Heart left ventricle (tissue), 16 donors: ENCODE data around the gene SAMD11. TPM values are rescaled to one million over a fixed set of nuclear protein-coding genes. Genes with fewer than 3 reads are reported as not detected.

ENCODE experiments used
- ATAC-seq, 4 donors: fragments of 200-7000 bp; cut with Tn5 transposase; one replicate each; pipeline ENCODE4 v1.9.1; 2020 to 2022; ENCODE audit warnings: moderate library complexity in 4 of 4, mild to moderate bottlenecking in 3 of 4, moderate number of reproducible peaks in 1 of 4
- DNase-seq, 5 donors: peaks; one replicate each; pipeline ENCODE4 v3.0.0-alpha.2; 2020
- H3K27ac ChIP-seq, 12 donors: fragments of 200-600 bp; sonication (generic) in 4 of 12; one replicate each; pipeline versions ENCODE4 v1.5.0 to v1.8.0; 2016 to 2022; ENCODE audit warnings: mild to moderate bottlenecking in 2 of 12
- H3K27me3 ChIP-seq, 9 donors: fragments of 200-600 bp; sonication (generic) in 2 of 9; one replicate each; pipeline versions ENCODE4 v1.5.1 to v1.8.0; 2016 to 2022; ENCODE audit warnings: mild to moderate bottlenecking in 3 of 9
- H3K36me3 ChIP-seq, 9 donors: fragments of 200-600 bp; sonication (generic) in 2 of 9; one replicate each; pipeline versions ENCODE4 v1.5.0 to v1.8.0; 2018 to 2022; ENCODE audit warnings: mild to moderate bottlenecking in 2 of 9
- H3K4me1 ChIP-seq, 12 donors: fragments of 200-600 bp; sonication (generic) in 4 of 12; one replicate each; pipeline versions ENCODE4 v1.5.0 to v1.8.0; 2016 to 2022; ENCODE audit warnings: mild to moderate bottlenecking in 3 of 12
- H3K4me3 ChIP-seq, 12 donors: fragments of 200-600 bp; sonication (generic) in 4 of 12; one replicate each; pipeline versions ENCODE4 v1.5.0 to v1.8.0; 2017 to 2022; ENCODE audit warnings: mild to moderate bottlenecking in 9 of 12, moderate library complexity in 4 of 12
- H3K9me3 ChIP-seq, 12 donors: fragments of 200-600 bp; sonication (generic) in 4 of 12; one replicate each; pipeline versions ENCODE4 v1.5.0 to v1.8.0; 2016 to 2022; ENCODE audit warnings: mild to moderate bottlenecking in 1 of 12
- POLR2A ChIP-seq, 2 donors: fragments of 450-650 bp; IDR thresholded peaks; one replicate each; pipeline ENCODE4 v1.6.1; 2017; ENCODE audit warnings: antibody characterized with exemption in 2 of 2, mild to moderate bottlenecking in 2 of 2, moderate library complexity in 2 of 2
- WGBS, 4 donors: extraction: QIAGEN DNeasy Blood & Tissue Kit in 2 of 4; methylation state at CpG; one replicate each; pipeline versions ENCODE4 v1.1.5 to v1.1.7; 2013 to 2018; 5-methylcytosine and 5-hydroxymethylcytosine counted together
- intact Hi-C, 10 donors: fragments of 100-400 bp; cut with DNase I; formaldehyde crosslinking; loops; one replicate each; pipeline versions ENCODE4 v1.11.1 to v1.14.2; 2022
- polyA plus RNA-seq, 2 donors: library from polyadenylated mRNA; stranded (reverse); fragments of 200-250 nt; gene quantifications; one replicate each; pipeline ENCODE4 v1.2.3, GENCODE V29; 2013
- total RNA-seq, 9 donors: library from RNA; depleted of rRNA in 2 of 9; stranded (reverse); fragments of >200 nt in 2 of 9; fragmentation: NEBNext Ultra II Directional in 3 of 9; extraction: Animal tissue kit (Norgen Biotek cat#: 25700) in 3 of 9; gene quantifications; one replicate each; pipeline versions ENCODE4 v1.1.0 to v1.2.4, GENCODE V29; 2016 to 2023
- TF ChIP-seq, protein P1 (sequence below), 12 donors: fragments of 200-600 bp; sonication (generic) in 4 of 12; IDR thresholded peaks; one replicate each; pipeline versions ENCODE4 v1.5.0 to v1.8.0; 2018 to 2022; ENCODE audit warnings: antibody characterized with exemption in 12 of 12, mild to moderate bottlenecking in 5 of 12
- donor health status: ischemic (EF 13 %, LVEDD 7.1; RV severe dilation, severe dysfunction).
- donor health status: healthy with polysubstance abuse.
- donor health status: DM: no; HTN: yes; CAD: no.
- donor health status: DM: no; HTN: no; CAD: no.
- donor health status: ischemic (EF 25% LVEDD 6.9; RV normal size, moderate dysfunction).
- donor health status: ischemic (EF 25% LVEDD 5.7; RV mildly dilated, moderate dysfunction).
- donor health status: healthy.
- donor health status: DM: yes; HTN: yes; CAD: no.
- donor health status: ischemic (EF 35%, LVEDD 5.7; RV mildly dilated, moderate dysfunction).
- donor health status: nonischemic (EF 11% LVEDD 7.7; RV severe dilation, severe dysfunction).
- donor health status: DM: yes; HTN: yes; CAD: no.
- donor health status: PGD.
- donor health status: ischemic (EF 29% LVEDD 5.4; RV normal size, mild dysfunction).
- donor health status: nonischemic (EF 23%, LVEDD 6.1; RV moderate dilation, normal function).

Gene SAMD11
- total and polyA plus RNA-seq, 11 donors: 0.38 to 3.2 (median 0.96) TPM

DNA sequence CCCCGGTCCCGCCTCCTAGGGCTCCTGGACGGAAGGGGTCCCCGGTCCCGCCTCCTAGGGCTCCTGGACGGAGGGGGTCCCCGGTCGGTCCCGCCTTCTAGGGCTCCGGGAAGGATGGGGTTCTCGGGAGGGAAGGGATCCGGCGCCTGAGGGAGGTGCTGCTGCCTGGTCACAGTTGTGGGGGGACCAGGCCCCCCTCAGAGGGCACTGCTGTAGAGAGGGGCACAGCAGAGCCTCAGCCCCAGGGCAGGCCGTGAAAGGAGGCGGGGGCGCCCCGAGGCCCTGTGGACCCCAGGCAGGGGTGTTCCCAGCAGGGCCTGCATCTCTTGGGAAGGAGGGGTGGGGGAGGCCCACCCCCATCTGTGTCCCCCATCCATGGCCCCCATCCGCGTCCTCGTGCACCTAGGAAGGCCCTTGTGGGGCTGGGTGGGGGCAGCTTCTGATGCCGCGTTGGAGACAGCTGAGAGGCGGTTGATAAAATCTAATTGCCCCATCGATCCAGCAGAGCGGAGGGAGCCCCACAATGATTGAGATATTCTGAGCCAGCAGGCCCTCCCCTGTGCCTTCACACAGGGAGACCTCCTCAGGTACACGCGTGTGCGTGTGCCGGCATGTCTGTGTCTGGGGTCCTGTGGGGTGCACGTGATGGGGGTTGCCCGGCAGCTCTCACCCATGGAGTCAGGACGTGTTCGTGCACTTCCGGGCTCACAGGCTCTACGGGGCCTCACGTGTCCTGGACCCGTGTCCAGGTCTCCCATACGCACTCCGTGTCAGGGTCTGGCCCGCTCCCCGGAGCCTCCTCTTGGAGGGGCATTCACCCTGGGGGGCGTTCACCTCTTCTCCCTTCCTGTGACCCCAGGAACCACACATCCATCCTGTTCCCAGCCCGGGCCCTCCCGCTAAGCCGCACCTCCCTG, 12.9 kb downstream of the SAMD11 start:
- WGBS, 4 donors: 68 to 78% (median 71%) methylated on average over 30 to 45 of the region's 45 CpGs
- intact Hi-C loops: loop anchor here in 2 of 10 donors (1.0 to 2.0 kb wide), 2 partner anchors 31 to 32 kb away; no protein-coding TSS in a partner anchor
- no peak for ATAC-seq
- H3K27ac ChIP-seq: no peak overlapping the region
- H3K27me3 ChIP-seq: peaks cover 5 to 86% (median 51%) of the 10 kb centered on the region in 9 donors
- H3K4me1 ChIP-seq: peaks cover 2 to 40% (median 26%) of the 10 kb centered on the region in 12 donors
- H3K36me3 ChIP-seq: no peaks in the 10 kb centered on the region
- H3K4me3 ChIP-seq: no peak overlapping the region
- no peak for TF ChIP-seq POLR2A (IDR thresholded peaks at IDR 0.05)
- TF ChIP-seq, protein P1, sequence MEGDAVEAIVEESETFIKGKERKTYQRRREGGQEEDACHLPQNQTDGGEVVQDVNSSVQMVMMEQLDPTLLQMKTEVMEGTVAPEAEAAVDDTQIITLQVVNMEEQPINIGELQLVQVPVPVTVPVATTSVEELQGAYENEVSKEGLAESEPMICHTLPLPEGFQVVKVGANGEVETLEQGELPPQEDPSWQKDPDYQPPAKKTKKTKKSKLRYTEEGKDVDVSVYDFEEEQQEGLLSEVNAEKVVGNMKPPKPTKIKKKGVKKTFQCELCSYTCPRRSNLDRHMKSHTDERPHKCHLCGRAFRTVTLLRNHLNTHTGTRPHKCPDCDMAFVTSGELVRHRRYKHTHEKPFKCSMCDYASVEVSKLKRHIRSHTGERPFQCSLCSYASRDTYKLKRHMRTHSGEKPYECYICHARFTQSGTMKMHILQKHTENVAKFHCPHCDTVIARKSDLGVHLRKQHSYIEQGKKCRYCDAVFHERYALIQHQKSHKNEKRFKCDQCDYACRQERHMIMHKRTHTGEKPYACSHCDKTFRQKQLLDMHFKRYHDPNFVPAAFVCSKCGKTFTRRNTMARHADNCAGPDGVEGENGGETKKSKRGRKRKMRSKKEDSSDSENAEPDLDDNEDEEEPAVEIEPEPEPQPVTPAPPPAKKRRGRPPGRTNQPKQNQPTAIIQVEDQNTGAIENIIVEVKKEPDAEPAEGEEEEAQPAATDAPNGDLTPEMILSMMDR (IDR thresholded peaks at IDR 0.05): no peak
- no peaks in the 10 kb centered on the region for H3K9me3 ChIP-seq
- DNase-seq: no peak

DNA sequence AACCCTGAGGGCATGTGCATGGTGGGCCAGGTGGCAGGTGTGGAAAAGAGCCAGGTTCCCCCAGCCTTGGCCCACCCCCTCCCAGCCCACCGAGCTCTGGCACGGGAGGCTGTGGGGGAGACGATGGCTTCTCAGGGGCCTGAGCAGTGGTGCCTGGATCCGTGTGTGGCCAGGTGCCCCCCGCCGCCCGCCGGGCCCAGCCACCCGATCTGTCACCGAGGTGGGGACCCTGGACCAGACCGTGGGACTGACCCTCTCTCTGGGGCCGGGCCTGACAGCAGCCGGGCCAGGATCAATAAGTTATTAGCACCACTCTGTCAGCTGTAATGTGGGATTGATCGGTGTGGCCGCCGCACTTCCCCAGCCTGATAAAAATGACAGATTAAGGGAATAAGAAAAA, 13.8 kb downstream of the SAMD11 start:
- DNase-seq (no peak), ATAC-seq (no peak)
- Histone ChIP-seq H3K4me1 (peaks cover 10 to 49% (median 33%) of the 10 kb centered on the region in 12 donors), H3K4me3 (no peak overlapping the region), H3K27ac (no peak overlapping the region), H3K36me3 (no peaks in the 10 kb centered on the region), H3K27me3 (peaks cover 8 to 88% (median 57%) of the 10 kb centered on the region in 9 donors), H3K9me3 (no peaks in the 10 kb centered on the region)
- WGBS, 4 donors: 85 to 93% (median 87%) methylated on average over 10 to 16 of the region's 16 CpGs
- TF ChIP-seq POLR2A (IDR thresholded peaks at IDR 0.05): no peak
- TF ChIP-seq, protein P1 (IDR thresholded peaks at IDR 0.05): no peak
- intact Hi-C loops: loop anchor here in 2 of 10 donors (1.0 to 2.0 kb wide), 2 partner anchors 32 to 33 kb away; no protein-coding TSS in a partner anchor

DNA sequence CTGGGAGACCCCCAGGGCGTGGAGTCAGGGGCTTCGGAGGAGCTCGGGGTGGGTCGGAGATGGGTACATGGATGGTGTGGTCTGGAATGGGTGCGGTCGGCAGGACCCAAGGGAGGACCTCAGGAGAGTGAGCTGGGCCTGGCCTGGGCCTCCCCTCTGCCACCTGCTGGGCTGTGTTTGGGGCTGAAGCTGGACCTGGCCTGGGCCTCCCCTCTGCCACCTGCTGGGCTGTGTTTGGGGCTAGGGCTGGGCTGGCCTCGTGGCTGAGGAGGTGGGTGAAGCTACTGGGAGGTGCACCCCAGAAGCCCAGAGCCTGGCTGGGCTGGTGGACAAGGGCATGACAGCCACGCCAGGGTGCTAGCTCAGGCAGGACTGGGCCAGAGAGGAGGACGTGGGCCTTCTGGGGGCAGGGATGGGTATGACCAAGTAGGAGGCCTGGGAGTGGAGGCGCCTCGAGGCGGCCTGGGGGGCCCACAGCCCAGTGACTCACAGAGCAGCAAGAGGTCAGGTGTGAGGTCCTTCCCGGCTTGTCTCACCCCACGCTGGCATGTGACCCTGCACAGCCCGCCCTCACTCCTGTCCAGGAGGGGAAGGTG, 14.5 kb downstream of the SAMD11 start:
- intact Hi-C loops: loop anchor here in 2 of 10 donors (2.0 kb wide), 1 partner anchor 33 kb away; no protein-coding TSS in a partner anchor
- H3K4me3 ChIP-seq: no peak overlapping the region
- no peak overlapping the region for H3K27ac ChIP-seq
- no peaks in the 10 kb centered on the region for H3K36me3 ChIP-seq
- peaks cover 8 to 88% (median 61%) of the 10 kb centered on the region in 9 donors for H3K27me3 ChIP-seq
- 64 to 78% (median 75%) methylated on average over 12 to 15 of the region's 15 CpGs for WGBS, 4 donors
- DNase-seq (peak in 1 of 5 donors; percentile 57), ATAC-seq (peak; percentile 30 to 75 (median 58))
- no peak for TF ChIP-seq POLR2A (IDR thresholded peaks at IDR 0.05)
- TF ChIP-seq, protein P1 (IDR thresholded peaks at IDR 0.05): peak in 11 of 12 donors; percentile 12 to 51 (median 41)
- H3K4me1 ChIP-seq: peaks cover 10 to 56% (median 39%) of the 10 kb centered on the region in 12 donors
- H3K9me3 ChIP-seq: no peaks in the 10 kb centered on the region
